NOMO-1 treated with dmso at 0.1 percent for 144 hours (cell line): Measurements from ENCODE around the gene GRWD1.
"Not testable (repeated sequence)": the region's sequence is repeated elsewhere in the genome, so short reads cannot be mapped to it uniquely, and the experiment has no call there.

Experiments
- DNase-seq: peaks from one replicate; lab custom pipeline; 2025; ENCODE audit not compliant: unreplicated experiment; lab: John Stamatoyannopoulos, UW

Gene GRWD1

DNA sequence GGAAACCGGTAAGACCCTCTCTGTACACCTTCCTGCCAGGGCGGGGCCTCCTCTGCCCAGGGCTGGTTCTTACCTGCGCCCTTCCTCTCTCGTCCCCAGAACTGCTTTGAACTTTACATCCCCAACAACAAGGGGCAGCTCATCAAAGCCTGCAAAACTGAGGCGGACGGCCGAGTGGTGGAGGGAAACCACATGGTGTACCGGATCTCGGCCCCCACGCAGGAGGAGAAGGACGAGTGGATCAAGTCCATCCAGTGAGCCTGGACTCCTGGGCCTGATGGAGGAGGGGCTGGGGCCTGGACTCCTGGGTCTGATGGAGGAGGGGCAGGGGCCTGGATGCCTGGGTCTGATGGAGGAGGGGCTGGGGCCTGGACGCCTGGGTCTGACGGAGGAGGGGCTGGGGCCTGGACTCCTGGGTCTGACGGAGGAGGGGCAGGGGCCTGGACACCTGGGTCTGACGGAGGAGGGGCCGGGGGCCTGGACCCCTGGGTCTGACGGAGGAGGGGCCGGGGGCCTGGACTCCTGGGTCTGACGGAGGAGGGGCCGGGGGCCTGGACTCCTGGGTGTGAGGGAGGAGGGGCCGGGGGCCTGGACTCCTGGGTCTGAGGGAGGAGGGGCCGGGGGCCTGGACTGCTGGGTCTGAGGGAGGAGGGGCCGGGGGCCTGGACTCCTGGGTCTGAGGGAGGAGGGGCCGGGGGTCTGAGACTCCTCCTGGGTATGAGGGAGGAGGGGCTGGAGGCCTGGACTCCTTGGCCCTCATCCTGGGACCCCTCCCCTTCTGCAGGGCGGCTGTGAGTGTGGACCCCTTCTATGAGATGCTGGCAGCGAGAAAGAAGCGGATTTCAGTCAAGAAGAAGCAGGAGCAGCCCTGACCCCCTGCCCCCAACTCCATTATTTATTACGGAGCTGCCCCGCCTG, 32.8 kb downstream of the GRWD1 start:
- no peak for DNase-seq

DNA sequence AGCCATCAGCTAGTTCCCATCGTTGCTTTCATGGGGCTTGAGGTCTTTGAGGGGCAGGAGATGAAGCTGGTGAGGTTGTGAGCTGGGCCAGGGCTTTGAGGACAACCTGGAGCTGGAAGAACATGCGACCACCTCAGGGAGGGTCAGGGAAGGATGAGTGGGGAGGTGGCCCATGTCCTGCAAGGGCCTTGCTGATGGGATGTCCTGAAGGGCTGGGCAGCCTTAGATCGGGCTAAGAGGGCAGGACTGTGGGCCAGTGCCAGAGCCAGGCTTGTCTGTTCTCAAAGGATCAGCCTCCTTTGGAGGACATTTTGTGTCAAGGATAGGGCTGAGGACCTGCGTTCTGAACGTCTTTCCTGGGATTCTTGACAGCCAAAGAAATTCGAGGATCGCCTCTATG, 33.9 kb downstream of the GRWD1 start:
- DNase-seq, result no peak

DNA sequence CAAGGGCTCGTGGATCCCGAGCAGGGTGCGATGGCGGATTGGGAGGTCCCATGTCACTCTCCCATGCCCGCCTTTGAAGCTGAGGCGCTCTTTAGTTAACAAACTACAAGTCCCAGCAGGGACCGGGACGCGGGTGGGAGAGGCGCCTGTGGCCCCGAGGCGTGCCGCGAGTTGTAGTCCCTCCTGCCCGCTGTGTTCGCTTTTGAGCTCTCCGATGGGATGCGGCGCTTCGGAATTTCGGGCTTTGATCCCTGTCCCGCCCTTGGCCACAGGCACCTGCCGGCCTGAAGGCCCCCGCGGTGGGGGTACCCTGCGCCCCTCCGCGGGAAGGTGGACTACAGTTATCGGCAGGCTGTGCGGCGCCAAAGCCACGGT, 34.4 kb downstream of the GRWD1 start:
- no peak for DNase-seq

DNA sequence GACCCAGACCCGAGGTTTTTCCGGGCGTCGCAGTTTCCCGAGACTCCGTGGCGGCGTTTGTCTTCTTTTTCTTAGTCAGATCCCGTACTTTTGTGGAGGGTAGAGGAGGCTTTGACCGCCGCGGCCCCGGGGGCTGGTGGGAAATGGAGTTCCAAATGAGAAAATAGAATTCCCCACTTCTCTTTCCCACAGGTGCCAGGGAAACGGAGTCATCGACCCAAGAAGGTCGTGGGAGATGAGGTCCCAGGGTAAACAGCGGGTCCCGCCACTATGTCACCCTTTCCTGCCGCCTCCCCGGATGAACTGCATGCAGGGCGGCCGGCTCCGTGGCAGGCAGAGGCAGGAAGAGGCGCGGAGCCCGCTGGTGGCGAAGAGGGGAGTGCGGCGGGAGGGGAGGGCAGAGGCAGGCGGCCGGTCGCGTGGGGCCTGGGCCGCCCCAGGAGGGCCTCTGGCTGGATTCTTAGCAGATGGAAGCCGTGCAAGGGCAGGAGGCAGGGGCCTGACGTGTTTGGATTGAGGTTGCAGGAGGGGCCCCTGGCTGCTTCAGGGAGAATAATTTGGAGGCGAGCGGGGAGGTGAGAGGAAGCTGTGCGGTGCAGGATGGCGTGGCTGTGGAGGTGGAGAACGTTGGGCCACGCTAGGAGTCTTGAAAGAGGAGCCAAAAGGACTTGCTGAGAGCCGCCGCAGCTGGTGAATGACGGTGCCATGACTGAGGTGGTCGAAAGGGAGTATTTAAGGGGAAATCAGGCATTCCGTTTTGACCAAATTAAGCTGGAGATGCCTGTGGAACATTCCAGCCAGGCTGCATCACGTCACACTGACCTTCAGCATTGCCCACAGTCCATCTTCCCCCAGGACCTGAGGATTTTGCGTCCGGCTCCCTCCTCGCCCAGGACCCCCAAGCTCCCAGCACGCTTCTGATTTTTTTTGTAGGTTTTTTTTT, 35.0 kb downstream of the GRWD1 start:
- no peak for DNase-seq

DNA sequence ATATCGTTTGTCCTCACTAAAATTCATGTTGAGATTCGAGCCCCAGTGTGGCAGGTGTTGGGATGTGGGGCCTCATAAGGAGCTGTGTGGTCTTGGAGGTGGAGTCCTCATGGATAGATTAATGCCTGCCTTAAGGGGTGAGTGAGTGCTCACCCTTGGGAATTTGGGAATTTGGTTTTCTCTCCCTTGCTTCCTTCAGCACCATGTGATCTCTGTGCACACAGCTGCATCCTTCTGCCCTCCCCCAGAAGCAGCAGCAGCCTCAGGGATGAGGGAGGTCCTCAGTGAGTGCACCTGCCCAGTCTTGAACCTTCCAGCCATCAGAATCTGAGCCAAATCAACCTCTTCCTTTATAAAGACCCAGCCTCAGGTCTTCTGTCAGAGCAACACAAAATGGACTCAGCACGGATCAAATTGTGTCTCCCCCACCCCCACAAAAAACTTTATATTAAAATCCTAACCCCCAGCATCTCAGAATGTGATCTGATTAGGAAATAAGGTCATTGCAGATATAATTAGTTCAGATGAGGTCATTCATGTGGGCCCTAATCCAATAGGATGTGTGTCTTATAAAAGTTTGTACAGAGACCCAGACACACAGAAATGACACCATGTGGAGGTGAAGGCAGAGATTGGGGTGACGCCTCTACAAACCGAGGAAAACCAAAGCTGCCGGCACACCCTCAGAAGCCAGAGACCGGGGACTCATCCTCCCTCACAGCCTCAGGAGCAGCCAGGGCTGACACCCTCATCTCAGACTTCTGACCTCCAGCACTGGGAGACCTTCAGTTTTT, 36.3 kb downstream of the GRWD1 start:
- no peak for DNase-seq

DNA sequence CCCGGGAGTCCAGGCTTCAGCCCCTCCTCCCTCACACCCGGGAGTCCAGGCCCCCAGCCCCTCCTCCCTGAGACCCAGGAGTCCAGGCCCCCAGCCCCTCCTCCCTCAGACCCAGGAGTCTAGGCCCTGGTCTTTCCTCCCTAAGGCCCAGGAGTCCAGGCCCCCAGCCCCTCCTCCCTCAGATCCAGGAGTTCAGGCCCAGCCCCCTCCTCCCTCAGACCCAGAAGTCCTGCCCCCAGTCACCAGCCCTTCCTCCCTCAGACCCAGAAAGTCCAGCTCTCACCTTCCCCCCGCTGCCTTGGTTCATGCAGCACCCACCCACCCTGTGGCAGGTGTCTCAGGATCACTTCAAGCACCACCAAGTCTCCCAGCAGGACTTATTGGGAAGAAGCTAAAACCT, 37.5 kb downstream of the GRWD1 start:
- DNase-seq, result no peak

DNA sequence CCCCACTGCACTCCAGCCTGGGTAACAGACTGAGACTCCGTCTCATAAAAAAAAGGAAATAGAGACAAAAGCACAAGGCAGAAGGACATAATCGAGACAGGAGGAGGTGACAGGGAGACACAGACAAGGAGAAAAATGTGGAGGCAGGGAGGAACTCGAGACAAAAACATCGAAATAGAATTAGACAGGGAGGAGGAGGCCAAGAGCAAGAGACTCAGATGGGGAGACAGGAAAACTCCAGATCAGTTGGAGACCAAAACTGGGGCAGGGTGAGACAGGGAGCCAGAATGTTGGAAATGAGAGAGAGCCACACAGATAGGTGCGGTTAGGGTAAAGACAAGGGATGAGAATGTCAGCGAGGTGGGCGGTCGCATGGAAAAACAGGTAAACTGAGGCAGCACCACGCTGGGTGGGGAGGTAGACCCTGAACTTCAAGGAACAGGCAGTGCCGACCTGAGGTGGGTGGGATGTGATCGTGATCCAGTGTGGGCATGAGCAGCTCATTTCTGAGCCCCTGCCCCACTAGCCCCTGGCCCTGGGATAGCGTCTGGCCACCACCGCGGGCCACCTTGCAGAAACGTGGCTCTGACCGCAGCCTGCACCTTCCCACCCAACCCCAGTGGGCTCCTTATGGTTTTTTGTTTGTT, 38.6 kb downstream of the GRWD1 start:
- no peak for DNase-seq

DNA sequence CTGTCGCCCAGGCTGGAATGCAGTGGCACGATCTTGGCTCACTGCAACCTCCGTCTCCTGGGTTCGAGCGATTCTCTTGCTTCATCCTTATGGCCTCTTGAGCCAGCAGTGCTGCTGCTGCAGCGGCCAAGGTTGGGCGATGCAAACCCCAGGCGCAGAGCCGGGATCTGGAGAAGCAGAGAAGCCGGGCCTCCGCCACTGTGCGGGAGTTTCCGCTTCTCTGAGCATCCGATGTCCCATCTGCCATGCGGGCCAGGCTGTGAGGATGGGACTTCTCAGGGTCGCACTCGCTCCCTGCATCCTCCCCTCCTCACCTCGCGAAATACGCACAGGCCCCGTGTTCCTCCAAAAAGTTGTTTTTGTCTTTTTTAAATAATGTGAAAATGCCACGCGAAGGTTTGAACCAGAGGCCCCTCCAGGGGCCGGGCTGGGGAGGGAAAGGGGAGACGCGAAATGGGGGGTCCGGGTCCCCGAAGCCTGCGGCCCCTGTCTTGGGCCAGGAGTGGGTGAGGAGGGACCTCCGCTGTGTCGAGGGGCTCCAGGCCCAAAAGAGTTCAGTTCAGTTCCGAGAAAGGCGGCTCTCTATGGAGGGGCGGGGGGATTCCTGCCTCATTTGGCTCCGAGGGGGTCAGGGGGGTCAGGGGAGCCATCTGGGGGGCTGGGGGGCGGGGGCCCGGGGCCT, 39.3 kb downstream of the GRWD1 start:
- no peak for DNase-seq

DNA sequence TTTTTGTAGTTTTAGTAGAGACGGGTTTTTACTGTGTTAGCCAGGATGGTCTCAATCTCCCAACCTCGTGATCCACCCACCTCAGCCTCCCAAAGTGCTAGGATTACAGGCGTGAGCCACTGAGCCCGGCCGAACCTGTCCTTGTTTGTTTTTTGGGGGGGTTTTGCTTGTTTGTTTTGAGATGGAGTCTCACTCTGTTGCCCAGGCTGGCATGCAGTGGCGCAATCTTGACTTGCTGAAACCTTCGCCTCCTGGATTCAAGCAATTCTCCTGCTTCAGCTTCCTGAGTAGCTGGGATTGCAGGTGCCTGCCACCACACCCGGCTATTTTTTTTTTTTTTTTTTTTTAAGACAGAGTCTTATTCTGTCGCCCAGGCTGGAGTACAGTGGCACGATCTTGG, 40.9 kb downstream of the GRWD1 start:
- not testable (repeated sequence) for DNase-seq

DNA sequence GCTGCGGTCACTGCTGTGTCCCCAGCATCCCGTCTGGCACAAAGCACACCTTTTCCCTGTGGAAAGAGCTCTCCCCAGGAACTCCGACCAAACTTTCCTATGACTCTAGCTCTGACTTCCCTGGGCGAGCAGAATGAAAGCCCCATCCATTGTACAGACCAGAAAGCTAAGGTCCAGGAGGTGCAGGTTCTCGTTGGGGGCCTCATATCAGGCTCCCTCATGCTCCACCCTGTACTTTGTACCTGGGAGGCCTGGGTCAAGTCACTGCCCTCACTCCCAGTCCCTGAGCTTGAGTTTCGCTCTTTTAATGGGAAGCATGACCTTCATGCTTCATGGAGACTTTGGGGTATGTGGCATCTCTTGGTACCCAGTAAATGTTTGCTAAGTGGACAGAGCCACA, 41.8 kb downstream of the GRWD1 start:
- no peak for DNase-seq

DNA sequence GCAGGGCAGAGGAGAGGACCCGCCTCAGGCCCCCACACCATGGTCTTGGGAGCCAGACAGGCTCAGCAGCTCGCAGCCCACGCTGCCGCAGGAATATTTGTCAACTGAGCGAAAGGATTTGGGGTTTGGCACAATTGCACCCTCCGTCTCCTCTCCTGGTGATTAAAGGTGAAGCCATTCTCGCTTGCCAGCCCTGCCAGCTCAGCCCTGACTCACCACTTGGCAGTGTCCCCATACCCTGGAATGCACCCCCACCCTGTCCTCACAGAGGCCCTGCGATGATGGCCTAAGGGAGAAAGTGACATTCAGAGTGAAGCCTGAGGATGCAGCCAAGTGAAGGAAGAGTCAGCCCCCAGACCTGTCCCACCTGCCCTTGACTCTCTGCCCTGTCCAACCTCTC, 42.2 kb downstream of the GRWD1 start:
- DNase-seq, result no peak

DNA sequence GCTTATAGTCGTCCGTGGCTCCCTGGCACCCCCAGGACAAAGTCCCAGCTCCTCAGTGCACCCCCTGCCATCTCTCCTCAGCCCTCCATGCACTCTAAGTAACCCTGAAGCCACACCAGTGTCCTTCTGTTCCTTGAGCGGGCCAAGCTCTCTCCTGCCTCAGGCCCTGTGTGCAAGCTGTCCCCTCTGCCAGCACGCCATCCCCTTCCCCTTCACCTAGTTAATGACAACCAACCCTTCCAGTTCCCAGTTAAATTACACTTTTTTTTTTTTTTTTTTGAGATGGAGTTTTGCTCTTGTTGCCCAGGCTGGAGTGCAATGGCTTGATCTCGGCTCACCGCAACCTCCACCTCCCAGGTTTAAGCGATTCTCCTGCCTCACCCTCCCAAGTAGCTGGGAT, 42.7 kb downstream of the GRWD1 start:
- DNase-seq, result not testable (repeated sequence)

DNA sequence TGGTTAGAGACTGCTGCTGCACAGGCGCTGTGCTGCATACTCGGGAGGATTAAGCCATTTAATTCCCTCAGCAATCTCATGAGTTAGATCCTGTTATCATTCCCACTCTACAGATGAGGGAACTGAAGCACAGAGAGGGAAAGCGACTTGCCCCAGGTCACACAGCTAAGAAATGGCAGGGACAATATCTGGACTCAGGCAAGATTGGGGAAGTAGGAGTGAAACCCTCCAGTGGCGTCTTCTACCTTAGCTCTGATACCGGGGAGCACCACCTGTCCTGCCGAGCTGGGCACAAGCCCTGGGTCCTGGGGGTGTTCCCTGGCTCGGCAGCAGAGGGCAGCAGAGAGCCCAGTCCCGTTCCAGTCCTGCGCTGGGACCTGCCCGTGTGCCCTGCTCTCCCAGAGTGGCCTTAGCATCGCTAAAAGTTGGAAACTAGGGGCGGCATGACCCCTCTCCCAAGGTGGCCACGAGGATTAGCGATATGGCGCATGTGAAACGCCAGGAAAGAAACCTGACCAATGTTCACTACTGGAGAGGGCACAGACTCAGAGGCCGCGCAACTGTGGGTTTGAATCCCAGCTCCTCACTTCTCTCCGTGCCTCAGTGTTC, 43.9 kb downstream of the GRWD1 start:
- peak; percentile 55 for DNase-seq

DNA sequence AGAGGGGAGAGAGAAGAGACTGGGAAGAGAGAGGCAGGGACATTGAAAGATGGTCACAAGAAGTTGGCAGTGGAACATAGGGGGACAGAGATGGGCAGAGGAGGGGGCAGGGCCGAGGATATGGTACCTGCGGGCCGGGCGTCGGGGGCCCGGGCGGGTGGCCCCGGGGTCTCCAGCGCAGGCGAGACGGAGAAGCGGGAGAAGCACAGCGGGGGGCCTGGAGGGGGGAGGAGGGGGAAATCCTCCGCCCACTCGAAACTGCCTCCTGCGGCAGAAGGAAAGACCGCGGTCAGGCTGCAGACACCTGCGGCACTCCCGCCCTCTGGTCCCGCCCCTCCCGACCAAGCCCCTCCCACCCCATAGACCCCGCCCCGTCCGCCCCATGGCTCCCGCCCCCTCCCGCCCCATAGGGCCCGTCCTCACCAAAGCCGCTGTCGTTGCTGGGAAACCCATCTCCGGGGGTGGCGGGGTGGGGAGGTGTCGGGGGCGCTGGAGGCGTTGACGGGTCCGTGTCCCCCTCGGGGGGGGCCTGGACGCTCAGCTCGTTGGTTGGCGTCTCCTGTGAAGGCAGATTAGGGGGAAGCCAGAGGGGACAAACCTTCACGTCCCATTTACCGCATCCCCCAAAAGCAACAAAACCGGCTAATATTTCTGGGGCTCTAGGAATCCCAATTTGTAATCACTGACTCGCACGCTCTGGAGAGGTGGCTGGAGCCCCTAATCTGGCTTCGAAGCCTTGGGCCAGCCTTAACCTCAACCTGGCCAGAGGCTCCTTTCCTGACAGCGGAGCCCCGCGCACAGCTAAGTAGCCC, 45.4 kb downstream of the GRWD1 start:
- no peak for DNase-seq

DNA sequence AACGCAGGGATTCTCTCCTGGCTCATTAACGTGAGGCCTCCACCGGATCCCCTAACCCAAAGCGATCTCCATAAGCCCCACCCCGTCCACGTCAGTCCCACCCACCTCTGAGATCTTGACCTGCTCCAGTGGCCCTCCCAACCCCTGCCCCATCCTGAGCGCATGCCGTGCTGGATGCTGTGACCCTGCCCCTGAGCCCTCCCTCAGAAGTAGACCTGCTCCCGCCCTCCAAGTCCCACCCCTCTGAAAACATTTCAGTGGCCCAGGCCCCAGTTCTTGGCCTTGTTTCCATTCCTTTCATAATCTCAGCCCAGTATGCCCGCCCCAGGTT, 46.0 kb downstream of the GRWD1 start:
- no peak for DNase-seq

DNA sequence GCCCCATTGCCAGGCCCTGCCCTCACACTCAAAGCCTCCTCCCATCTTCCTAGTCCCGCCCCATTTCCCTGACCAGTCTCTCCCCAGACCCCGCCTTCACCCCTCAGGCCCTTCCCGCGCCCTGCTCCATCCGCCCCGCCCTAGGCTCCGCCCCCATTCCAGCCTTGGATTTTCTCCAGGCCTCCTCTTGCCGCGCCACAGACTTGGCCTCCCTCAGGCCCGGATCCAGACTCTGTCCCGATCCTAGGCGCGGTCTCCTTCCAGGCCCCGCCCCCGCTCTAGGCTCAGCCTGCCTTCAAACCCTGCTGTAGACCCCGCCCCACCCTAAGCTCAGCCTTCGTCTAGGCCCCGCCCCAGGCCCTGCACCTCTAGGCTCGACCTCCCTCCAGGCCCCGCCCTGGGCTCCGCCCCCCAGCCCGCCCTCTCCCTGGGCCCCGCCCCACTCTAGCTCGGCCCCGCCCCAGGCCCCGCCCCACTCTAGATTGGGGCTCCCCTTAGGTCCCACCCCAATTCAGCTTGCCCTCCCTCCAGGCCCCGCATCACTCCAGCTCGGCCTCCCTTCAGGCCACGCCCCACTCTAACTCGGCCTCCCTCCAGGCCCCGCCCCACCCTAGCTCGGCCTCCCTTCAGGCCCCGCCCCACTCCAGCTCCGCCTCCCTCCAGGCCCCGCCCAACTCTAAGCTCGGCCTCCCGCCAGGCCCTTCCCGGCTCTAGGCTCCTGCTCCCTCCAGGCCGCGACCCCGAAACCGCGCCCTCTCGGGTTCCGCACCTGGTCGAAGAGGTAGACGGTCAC, 47.3 kb downstream of the GRWD1 start:
- DNase-seq, result peak; percentile 97

DNA sequence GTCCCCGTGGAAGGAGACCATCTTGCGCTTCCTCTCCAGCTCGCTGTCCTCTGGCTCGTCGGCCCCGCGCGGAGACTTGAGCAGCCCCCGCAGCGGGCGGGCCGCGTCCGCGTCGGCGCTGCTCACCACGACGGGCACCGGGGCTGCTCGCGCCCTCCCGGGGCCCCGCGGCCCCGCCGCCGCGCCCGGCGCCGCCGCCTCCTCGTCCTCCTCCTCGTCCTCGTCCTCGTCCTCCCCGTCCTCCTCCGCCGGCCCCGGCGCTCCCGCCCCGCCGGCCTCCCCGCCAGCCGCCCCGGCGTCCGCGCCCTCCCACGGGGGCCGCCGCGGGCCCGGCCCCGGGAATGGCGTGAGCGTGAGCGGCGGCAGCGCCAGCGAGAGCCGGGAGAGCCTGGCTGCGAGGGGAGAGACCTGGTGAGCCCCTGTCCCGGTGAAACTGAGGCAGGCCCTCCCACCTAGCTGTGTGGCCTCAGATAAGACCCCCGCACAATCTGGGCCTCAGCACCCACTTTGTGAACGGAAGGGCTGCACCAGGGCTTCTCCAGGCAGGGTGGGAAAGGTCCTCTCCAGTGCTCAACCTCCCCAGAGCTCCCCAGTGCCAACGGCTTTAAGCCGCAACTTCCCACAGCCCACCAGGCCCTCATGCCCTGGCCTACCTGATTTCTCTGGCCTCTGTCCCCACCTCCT, 48.1 kb downstream of the GRWD1 start:
- no peak for DNase-seq

DNA sequence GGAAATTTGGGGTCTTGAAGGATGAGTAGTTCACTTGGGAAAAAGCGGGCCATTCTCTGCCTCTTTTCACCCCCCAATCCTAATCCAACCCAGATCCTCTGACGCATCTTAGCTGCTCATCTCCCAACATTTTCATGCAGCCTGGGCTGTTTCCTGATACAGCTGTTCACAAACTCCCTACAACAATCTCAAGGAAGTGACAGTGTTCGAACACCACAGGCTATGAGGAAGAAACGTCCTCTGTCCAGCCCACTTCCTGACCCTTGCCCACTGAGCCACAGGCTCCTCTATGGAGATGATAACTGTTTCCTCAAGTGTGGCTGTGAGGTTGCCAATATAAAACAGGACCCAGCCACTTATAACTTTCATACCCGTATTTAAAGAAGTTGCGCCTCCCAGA, 49.6 kb downstream of the GRWD1 start:
- no peak for DNase-seq
